Activated CD8-positive, alpha-beta T cell treated with anti-CD3 and anti-CD28 coated beads for 36 hours (primary cell): ENCODE data around the gene SUPT6H. TPM values are rescaled to one million over a fixed set of nuclear protein-coding genes. Genes with fewer than 3 reads are reported as not detected.

Experiments used
- ATAC-seq: fragments of 200-7000 bp; cut with Tn5 transposase; one replicate; pipeline ENCODE4 v1.10.0; 2021; ENCODE audit warnings: mild to moderate bottlenecking, moderate library complexity
- CTCF ChIA-PET: fragments of 350-600 bp; sonication (Branson Sonifier 250); formaldehyde crosslinking; loops from one replicate; lab custom pipeline; 2021; ENCODE audit warnings: antibody characterized with exemption; lab: Charles Lee
- POLR2A ChIA-PET: fragments of 350-600 bp; sonication (Branson Sonifier 250); formaldehyde crosslinking; loops from one replicate; lab custom pipeline; 2021; ENCODE audit warnings: antibody characterized with exemption; lab: Charles Lee
- DNase-seq: peaks from one replicate; pipeline ENCODE4 v3.0.0-alpha.2; 2020
- H3K27ac Mint-ChIP-seq: one replicate; pipeline ENCODE4 v1.8.0; 2021; ENCODE audit warnings: mild to moderate bottlenecking, mixed read lengths
- H3K27me3 Mint-ChIP-seq: one replicate; pipeline ENCODE4 v1.8.0; 2021; ENCODE audit warnings: mixed read lengths
- H3K36me3 Mint-ChIP-seq: one replicate; pipeline ENCODE4 v1.8.0; 2021; ENCODE audit warnings: low read depth, mixed read lengths
- H3K4me1 Mint-ChIP-seq: one replicate; pipeline ENCODE4 v1.8.0; 2021; ENCODE audit warnings: low read depth, mixed read lengths
- H3K4me3 Mint-ChIP-seq: one replicate; pipeline ENCODE4 v1.8.0; 2021; ENCODE audit warnings: mild to moderate bottlenecking, moderate library complexity, mixed read lengths
- H3K9me3 Mint-ChIP-seq: one replicate; pipeline ENCODE4 v1.8.0; 2021; ENCODE audit warnings: mixed read lengths
- CTCF ChIP-seq: fragments of 200-600 bp; IDR thresholded peaks from one replicate; pipeline ENCODE4 v1.8.0; 2022; ENCODE audit warnings: antibody characterized with exemption, mild to moderate bottlenecking
- intact Hi-C: fragments of 100-400 bp; cut with micrococcal nuclease; formaldehyde crosslinking; loops from one replicate; pipeline ENCODE4 v1.10.0; 2022
- total RNA-seq, 2 experiments: library from RNA; stranded (reverse); gene quantifications; one replicate each; pipeline ENCODE4 v1.2.3, GENCODE V29; 2021

The SUPT6H gene
- total RNA-seq, 2 experiments from 2014 or later, result 60.3 to 63.3 TPM

- Mint-ChIP-seq H3K9me3 (no peaks in the 10 kb centered on the region), H3K4me1 (no peaks in the 10 kb centered on the region), H3K4me3 (no peak overlapping the region), H3K36me3 (peaks cover 34% of the 10 kb centered on the region), H3K27ac (peak overlapping the region; percentile 13), H3K27me3 (no peaks in the 10 kb centered on the region)
- no peak for TF ChIP-seq CTCF
- DNase-seq (no peak), ATAC-seq (no peak)
- ChIA-PET CTCF (no interaction called here), POLR2A (interaction anchor here (0.8 to 1.6 kb wide), 5 partner anchors 8 to 127 kb away, joined by 3 to 4 read pairs (median 3); partner anchors contain the start of genes ALDOC and BLTP2)
- intact Hi-C loops, result no loop called here
Measured at GRCh38 chr17:28703552-28704218, 41.7 kb downstream of the SUPT6H start.

- Mint-ChIP-seq H3K9me3 (no peaks in the 10 kb centered on the region), H3K4me1 (no peaks in the 10 kb centered on the region), H3K27me3 (no peaks in the 10 kb centered on the region), H3K36me3 (peaks cover 28% of the 10 kb centered on the region), H3K4me3 (no peak overlapping the region), H3K27ac (no peak overlapping the region)
- ChIA-PET POLR2A (interaction anchor here (0.6 to 1.6 kb wide), 7 partner anchors 9 to 127 kb away, joined by 3 to 4 read pairs (median 3); partner anchors contain the start of genes ALDOC and BLTP2), CTCF (interaction anchor here (1.5 kb wide), 1 partner anchor 57 kb away, joined by 5 read pairs; no protein-coding TSS in a partner anchor)
- TF ChIP-seq CTCF, result no peak
- DNase-seq, result no peak
- intact Hi-C loops, result no loop called here
- ATAC-seq, result no peak
Measured at GRCh38 chr17:28704219-28704858, 42.3 kb downstream of the SUPT6H start.

GRCh38 chr17:28705074-28705659 lies 43.2 kb downstream of the SUPT6H start:
- Mint-ChIP-seq H3K9me3 (no peaks in the 10 kb centered on the region), H3K27ac (peak overlapping the region; percentile 17), H3K4me3 (no peak overlapping the region), H3K36me3 (peaks cover 21% of the 10 kb centered on the region), H3K27me3 (no peaks in the 10 kb centered on the region), H3K4me1 (no peaks in the 10 kb centered on the region)
- CTCF ChIA-PET, result interaction anchor here (1.5 kb wide), 1 partner anchor 58 kb away, joined by 5 read pairs; no protein-coding TSS in a partner anchor
- ATAC-seq (no peak), DNase-seq (no peak)
- POLR2A ChIA-PET, result interaction anchor here (0.6 to 1.5 kb wide), 3 partner anchors 10 to 16 kb away, joined by 3 to 4 read pairs (median 3); no protein-coding TSS in a partner anchor
- intact Hi-C loops, result no loop called here
- no peak for TF ChIP-seq CTCF

GRCh38 chr17:28705728-28706334 lies 43.8 kb downstream of the SUPT6H start:
- H3K4me3 Mint-ChIP-seq, result no peak overlapping the region
- intact Hi-C loops, result no loop called here
- TF ChIP-seq CTCF, result no peak
- H3K36me3 Mint-ChIP-seq, result peaks cover 19% of the 10 kb centered on the region
- no peak for DNase-seq
- no peak for ATAC-seq
- CTCF ChIA-PET, result interaction anchor here (1.5 kb wide), 1 partner anchor 59 kb away, joined by 5 read pairs; no protein-coding TSS in a partner anchor
- peaks cover 4% of the 10 kb centered on the region for H3K4me1 Mint-ChIP-seq
- POLR2A ChIA-PET, result interaction anchor here (1.4 to 1.7 kb wide), 3 partner anchors 14 to 545 kb away, joined by 3 to 8 read pairs (median 3); partner anchors contain the start of gene RPL23A
- H3K9me3 Mint-ChIP-seq, result no peaks in the 10 kb centered on the region
- no peak overlapping the region for H3K27ac Mint-ChIP-seq
- no peaks in the 10 kb centered on the region for H3K27me3 Mint-ChIP-seq
